Anterior cingulate cortex (tissue), 58 donors: Measurements from ENCODE around the gene TMEM38B.
"Not testable (repeated sequence)": the region's sequence is repeated elsewhere in the genome, so short reads cannot be mapped to it uniquely, and the experiment has no call there.

ENCODE experiments used
- DNase-seq, 58 donors: peaks; one replicate each; lab custom pipeline; 2025; lab: John Stamatoyannopoulos, UW

TMEM38B gene

GRCh38 chr9:105713260-105714019, 19.1 kb downstream of the TMEM38B start:
- DNase-seq: no peak

- no peak for DNase-seq
Observed at GRCh38 chr9:105714020-105714331, 19.6 kb downstream of the TMEM38B start.

DNA sequence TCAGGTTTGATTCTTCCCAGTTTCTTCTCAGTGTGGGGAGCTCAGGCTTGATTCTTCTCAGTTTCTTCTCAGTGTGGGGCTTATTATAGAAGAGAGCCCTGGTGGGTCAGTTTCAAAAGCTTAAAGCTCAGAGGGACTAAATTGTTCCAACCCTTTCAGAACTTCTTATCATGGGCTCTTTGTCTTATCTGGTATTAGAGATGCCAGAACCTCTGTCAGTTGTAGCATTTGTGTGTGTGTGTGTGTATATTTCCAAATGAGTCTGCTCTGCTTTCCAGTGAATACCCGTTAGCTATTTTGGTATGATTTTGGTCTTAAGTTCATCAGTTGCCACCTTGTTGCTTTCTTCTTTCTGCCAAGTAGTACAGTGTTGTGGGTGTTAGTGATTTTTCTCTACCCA, 21.8 kb downstream of the TMEM38B start:
- DNase-seq: no peak

- DNase-seq: no peak
Observed at GRCh38 chr9:105722099-105722498, 27.8 kb downstream of the TMEM38B start.

DNA sequence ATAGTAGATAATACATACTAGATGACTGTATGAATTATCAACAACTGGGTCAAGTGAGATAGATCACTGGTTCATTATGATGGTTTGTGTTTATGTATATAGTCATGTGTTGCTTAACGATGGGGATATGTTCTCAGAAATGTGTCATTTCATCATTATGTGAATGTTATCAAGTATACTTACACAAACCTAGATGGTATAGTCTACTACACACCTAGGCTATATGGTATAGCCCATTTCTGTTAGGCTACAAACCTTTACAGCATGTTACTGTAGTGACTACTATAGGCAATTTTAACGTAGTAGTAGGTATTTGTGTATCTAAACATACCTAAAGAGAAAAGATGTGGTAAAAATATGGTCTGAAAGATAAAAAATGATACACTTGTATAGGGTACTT, 31.0 kb downstream of the TMEM38B start:
- no peak for DNase-seq

- not testable (repeated sequence) for DNase-seq
Observed at GRCh38 chr9:105728230-105728629, 33.9 kb downstream of the TMEM38B start.

DNA sequence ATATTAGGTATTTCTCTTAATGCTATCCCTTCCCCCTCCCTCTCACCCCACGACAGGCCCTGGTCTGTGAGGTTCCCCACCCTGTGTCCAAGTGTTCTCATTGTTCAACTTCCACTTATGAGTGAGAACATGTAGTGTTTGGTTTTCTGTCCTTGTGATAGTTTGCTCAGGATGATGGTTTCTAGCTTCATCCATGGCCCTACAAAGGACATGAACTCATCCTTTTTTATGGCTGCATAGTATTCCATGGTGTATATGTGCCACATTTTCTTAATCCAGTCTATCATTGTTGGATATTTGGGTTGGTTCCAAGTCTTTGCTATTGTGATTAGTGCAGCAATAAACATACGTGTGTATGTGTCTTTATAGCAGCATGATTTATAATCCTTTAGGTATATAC, 37.1 kb downstream of the TMEM38B start:
- not testable (repeated sequence) for DNase-seq

- DNase-seq: no peak
Observed at GRCh38 chr9:105735366-105735765, 41.0 kb downstream of the TMEM38B start.

- no peak for DNase-seq
Observed at GRCh38 chr9:105737205-105737604, 42.9 kb downstream of the TMEM38B start.

- no peak for DNase-seq
Observed at GRCh38 chr9:105742088-105742487, 47.7 kb downstream of the TMEM38B start.

DNA sequence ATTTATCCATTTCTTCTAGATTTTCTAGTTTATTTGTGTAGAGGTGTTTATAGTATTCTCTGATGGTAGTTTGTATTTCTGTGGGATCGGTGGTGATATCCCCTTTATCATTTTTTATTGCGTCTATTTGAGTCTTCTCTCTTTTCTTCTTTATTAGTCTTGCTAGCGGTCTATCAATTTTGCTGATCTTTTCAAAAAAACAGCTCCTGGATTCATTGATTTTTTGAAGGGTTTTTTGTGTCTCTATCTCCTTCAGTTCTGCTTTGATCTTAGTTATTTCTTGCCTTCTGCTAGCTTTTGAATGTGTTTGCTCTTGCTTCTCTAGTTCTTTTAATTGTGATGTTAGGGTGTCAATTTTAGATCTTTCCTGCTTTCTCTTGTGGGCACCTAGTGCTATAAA, 53.0 kb downstream of the TMEM38B start:
- DNase-seq: not testable (repeated sequence)

DNA sequence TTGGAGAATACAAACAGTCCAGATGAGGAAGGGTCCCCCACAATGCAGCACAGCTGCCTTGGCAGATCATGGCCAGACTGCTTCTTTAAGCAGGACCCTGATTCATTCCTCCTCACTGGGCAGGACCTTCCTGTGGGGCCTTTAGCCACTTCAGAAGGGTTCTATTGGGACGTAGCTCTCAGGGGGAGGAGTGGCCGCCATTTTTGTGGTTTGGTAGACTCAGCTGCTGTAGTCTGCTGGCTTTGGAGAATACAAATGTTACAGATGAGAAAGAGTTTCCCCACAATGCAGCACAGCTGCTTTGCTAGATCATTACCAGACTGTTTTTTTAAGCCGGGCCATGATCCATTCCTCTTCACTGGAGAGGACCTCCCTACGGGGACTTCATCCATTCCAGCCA, 57.4 kb downstream of the TMEM38B start:
- DNase-seq: no peak

DNA sequence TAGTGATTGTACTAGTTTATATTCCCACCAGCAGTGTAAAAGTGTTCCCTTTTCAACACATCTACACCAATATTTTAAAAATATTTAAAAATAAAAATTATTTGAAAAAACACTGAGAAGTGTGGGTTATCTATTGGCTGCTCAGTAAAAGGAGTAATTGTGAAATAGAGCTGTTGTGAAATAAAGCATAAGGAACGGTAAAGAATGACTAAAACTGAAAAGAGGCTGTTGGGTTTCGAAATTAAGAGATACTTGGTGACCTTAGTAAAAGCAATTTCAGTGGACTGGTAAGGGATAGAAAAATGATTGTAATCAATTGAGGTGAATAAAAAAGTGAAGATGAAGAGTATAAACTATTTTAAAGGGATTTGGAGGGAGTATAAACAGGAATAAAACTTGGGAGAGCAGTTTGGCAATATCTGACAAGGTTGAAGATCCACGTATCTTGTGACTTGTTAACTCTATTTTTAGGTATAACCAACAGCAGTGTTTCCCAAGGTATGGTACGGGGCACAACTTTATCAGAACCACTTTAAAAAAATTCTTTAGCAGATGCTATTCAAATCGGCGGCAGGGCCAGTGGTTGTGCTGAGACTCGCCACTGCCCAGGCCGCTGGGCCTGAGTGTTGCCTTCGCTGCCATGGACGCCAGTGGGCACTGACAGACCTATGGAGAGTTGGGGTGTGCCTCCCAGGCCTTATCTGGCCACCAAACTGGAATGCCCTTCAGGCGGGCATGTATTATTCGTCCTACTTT, 63.3 kb downstream of the TMEM38B start:
- DNase-seq: no peak

DNA sequence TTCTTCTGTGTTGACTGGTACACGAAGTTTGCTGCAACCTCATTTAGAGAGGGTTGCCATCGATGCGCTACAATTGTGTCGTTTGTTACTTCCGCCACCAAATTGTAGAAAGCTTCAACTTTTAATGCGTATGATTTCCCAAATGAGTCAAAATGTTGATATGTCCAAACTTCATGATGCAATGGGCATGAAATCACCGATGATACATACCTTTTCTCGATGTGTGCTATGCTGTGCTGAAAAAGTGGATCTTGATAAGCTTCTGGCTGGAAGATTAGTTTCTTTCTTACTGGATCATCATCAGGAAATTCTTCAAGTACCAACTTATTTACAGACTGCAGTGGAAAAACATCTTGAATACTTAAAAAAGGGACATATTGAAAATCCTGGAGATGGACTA, 65.7 kb downstream of the TMEM38B start:
- no peak for DNase-seq

- DNase-seq: not testable (repeated sequence)
Observed at GRCh38 chr9:105782561-105783494, 88.5 kb downstream of the TMEM38B start.

- not testable (repeated sequence) for DNase-seq
Observed at GRCh38 chr9:105783495-105783872, 89.1 kb downstream of the TMEM38B start.

DNA sequence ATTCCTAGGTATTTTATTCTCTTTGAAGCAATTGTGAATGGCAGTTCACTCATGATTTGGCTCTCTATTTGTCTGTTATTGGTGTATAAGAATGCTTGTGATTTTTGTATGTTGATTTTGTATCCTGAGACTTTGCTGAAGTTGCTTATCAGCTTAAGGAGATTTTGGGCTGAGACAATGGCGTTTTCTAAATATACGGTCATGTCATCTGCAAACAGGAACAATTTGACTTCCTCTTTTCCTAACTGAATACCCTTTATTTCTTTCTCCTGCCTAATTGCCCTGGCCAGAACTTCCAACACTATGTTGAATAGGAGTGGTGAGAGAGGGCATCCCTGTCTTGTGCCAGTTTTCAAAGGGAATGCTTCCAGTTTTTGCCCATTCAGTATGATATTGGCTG, 92.5 kb downstream of the TMEM38B start:
- not testable (repeated sequence) for DNase-seq

DNA sequence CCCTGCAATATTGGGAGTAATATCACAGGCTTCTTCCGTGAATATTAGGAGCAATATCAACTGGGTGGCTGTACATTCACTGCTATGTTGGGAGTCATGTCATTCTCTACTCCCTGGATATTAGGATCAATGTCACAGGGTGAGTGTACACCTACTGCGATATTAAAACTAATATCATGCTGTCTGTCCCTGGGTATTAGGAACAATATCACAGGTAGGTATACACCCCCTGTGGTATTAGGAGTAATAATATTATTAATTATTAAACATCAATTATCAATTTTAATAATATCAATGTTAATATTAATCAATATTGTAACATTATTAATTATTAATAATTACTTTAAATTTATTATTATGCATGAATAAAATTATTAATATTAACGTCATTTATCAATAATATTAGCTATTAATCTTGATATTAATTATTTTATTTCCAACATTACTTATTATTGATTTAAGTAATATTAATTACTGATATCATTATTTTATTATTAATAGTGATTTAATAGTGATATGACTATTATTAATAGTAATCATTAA, 121.9 kb downstream of the TMEM38B start:
- DNase-seq: no peak

DNA sequence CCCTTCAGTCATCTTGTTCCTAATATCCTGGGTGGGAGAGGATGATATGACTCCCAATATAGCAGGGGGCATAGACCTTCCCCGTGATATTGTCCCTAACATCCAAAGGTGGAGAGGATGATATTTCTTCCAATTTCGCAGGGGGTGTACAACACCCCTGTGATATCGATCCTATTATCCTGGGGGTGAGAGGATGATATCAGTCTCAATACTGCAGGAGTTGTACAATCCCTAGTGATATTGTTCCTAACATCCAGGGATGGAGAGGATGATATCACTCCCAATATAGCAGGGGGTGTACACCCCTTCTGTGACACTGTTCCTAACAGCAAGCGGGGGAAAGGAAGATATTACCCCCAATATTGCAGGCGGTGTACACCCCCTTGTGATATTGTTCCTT, 122.6 kb downstream of the TMEM38B start:
- no peak for DNase-seq

DNA sequence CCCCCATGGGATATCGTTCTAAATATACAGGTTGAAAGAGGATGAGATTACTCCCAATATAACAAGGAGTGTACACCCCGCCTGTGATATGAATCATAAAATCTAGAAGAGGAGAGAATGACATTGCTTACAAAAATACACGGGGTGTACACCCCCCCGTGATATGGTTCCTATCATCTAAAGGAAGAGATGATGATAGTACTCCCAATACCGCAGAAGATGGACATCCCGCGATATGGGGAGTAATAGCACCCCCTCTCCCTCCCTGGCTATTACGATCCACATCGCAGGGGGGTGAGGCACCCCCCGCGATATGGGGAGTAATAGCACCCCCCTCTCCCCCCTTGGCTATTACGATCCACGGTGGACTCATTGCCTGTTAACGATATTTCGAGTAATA, 124.6 kb downstream of the TMEM38B start:
- DNase-seq: no peak

- DNase-seq: no peak
Observed at GRCh38 chr9:105822814-105823213, 128.5 kb downstream of the TMEM38B start.
